Measurements from ENCODE around the gene EMB. TPM values are rescaled to one million over a fixed set of nuclear protein-coding genes. Genes with fewer than 3 reads are reported as not detected.
A peak's percentile ranks its signal among the peaks of the same experiment; 100 is the strongest.
"Not testable (repeated sequence)": the region's sequence is repeated elsewhere in the genome, so short reads cannot be mapped to it uniquely, and the experiment has no call there.

The EMB gene, protein sequence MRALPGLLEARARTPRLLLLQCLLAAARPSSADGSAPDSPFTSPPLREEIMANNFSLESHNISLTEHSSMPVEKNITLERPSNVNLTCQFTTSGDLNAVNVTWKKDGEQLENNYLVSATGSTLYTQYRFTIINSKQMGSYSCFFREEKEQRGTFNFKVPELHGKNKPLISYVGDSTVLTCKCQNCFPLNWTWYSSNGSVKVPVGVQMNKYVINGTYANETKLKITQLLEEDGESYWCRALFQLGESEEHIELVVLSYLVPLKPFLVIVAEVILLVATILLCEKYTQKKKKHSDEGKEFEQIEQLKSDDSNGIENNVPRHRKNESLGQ
- 100 to 1,000 TPM; 137 to 143 TPM for total RNA-seq

DNA sequence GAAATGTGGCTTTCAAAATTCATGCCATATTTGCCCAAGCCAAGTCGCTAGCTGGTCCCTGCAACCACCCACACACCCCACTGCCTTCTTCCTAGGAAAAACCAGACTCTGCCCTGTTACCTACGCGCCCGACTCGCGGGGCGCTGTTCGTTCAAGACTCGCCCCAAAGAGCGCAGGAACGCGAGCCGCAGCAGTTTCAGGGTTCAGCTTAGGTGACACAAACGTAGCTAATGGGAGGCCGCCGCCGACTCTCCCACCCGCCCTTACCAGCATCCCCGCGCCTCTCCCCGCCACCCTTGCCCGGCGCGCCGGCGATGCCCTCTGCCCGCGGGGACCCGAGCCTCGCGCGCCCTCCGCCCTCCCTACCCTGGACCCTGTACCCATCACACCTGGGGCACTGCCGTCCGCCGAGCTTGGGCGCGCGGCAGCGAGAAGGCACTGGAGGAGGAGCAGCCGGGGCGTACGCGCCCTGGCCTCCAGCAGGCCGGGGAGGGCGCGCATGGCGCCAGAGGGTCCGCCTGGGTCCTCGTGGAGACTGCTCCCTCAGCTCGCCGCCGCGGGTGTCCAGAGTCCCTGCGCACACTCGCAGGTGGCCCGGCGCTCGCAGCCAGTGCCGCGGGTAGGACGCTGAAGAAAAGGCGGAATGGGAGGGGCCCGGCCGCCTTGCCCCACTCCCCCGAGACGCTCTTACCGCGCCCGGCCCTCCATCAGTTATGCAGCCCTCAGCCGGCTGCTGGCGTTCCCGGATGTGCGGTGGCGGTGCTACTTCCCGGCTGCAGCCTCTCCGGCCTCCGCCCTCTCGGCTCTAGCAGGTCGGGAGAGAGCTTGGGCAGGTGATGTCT lies at the start of gene EMB:
Gene EMB (minus strand): TSS at position 638 of the 842 bp plus-strand sequence. CDS start 137 bp downstream, at position 501.
- peak within 1 kb of the TSS; percentile 96 for H3K27ac Mint-ChIP-seq
- POLR2A ChIA-PET: no interaction called here
- H3K9me3 Mint-ChIP-seq: no peaks in the 10 kb centered on the region
- peak; percentile 83 for DNase-seq
- H3K4me1 Mint-ChIP-seq: peaks cover 72% of the 10 kb centered on the region
- peaks cover 27% of the 10 kb centered on the region for H3K36me3 Mint-ChIP-seq (ENCODE audit: low read depth)
- peak within 1 kb of the TSS; percentile 98 for H3K4me3 Mint-ChIP-seq
- CTCF ChIA-PET: interaction anchor here (0.6 to 1.6 kb wide), 14 partner anchors 8 to 310 kb away, joined by 3 to 6 read pairs (median 4); no protein-coding TSS in a partner anchor
- H3K27me3 Mint-ChIP-seq: no peaks in the 10 kb centered on the region

DNA sequence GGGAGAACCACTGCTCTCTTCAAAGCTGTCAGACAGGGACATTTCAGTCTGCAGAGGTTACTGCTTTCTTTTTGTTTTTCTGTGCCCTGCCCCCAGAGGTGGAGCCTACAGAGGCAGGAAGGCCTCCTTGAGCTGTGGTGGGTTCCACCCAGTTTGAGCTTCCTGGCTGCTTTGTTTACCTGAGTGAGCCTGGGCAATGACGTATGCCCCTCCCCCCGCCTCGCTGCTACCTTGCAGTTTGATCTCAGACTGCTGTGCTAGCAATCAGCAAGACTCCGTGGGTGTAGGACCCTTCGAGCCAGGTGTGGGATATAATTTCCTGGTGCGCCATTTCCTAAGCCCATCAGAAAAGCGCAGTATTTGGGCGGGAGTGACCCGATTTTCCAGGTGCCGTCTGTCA lies 48.4 kb upstream of the EMB start:
- peak; percentile 21 for DNase-seq
- Mint-ChIP-seq H3K36me3 (ENCODE audit: low read depth) (peaks cover 24% of the 10 kb centered on the region), H3K9me3 (peaks cover 37% of the 10 kb centered on the region), H3K4me1 (peaks cover 30% of the 10 kb centered on the region)
- H3K27ac Mint-ChIP-seq, CTCF ChIA-PET, POLR2A ChIA-PET, H3K27me3 Mint-ChIP-seq, H3K4me3 Mint-ChIP-seq: not testable (repeated sequence)

DNA sequence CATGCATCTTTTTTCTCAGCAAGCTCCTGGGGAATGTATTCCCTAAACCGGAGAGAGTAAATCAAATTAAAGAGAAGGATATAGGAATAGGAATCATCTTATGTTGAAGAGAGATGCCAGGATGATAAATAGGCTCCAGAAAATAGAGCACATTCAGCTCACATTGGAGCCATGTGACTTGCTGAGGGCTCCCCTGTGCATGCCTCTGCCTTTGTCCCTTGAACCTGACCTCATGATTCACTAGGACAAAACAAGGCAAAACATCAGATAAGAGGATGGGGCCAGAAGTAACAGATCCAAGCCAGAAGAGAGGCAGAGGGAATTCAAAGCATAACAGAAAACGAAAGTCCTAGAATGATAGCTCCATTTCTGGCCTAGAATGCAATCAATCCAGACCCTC lies 37.7 kb upstream of the EMB start:
- H3K4me1 Mint-ChIP-seq: peaks cover 32% of the 10 kb centered on the region
- CTCF ChIA-PET, POLR2A ChIA-PET, H3K27ac Mint-ChIP-seq, H3K4me3 Mint-ChIP-seq, DNase-seq, H3K27me3 Mint-ChIP-seq: not testable (repeated sequence)
- H3K36me3 Mint-ChIP-seq (ENCODE audit: low read depth): peaks cover 14% of the 10 kb centered on the region
- H3K9me3 Mint-ChIP-seq: peaks cover 21% of the 10 kb centered on the region

DNA sequence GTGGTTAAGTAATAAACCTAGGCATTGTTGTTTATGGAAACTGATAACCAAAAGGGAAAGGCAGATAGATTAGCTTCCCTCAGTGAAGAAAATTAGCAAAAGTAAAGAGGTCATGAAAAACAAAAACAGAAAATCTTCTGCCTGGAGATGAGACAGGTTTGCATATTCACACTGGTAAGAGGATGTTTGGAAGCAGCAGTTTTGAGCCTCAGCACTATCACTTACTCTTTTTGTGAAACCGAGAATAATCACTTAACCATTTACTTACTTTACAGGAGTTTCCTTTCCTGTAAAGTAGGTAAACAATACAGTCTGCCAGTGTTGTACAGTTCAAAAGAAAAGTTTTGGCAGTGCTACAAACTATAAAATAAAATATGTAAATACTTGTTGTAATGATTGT lies 35.5 kb upstream of the EMB start:
- Mint-ChIP-seq H3K36me3 (ENCODE audit: low read depth) (peaks cover 18% of the 10 kb centered on the region), H3K27me3 (no peaks in the 10 kb centered on the region), H3K4me3 (no peak overlapping the region), H3K27ac (no peak overlapping the region), H3K4me1 (peaks cover 32% of the 10 kb centered on the region), H3K9me3 (peaks cover 21% of the 10 kb centered on the region)
- DNase-seq: no peak
- ChIA-PET CTCF (no interaction called here), POLR2A (no interaction called here)

DNA sequence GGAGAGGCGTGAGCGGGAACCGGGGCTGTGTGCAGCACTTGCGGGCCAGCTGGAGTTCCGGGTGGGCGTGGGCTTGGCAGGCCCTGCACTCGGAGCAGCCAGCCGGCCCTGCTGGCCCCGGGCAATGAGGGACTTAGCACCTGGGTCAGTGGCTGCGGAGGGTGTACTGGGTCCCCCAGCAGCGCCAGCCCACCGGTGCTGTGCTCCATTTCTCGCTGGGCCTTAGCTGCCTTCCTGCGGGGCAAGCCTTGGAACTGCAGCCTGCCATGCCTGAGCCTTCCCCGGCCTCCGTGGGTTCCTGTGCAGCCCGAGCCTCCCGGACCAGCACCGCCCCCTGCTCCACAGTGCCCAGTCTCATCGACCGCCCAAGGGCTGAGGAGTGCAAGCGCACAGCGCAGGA lies 23.9 kb upstream of the EMB start:
- H3K4me3 Mint-ChIP-seq; H3K27me3 Mint-ChIP-seq; H3K36me3 Mint-ChIP-seq (ENCODE audit: low read depth); POLR2A ChIA-PET; H3K4me1 Mint-ChIP-seq; DNase-seq; H3K27ac Mint-ChIP-seq; CTCF ChIA-PET: not testable (repeated sequence)
- H3K9me3 Mint-ChIP-seq: peaks cover 18% of the 10 kb centered on the region

DNA sequence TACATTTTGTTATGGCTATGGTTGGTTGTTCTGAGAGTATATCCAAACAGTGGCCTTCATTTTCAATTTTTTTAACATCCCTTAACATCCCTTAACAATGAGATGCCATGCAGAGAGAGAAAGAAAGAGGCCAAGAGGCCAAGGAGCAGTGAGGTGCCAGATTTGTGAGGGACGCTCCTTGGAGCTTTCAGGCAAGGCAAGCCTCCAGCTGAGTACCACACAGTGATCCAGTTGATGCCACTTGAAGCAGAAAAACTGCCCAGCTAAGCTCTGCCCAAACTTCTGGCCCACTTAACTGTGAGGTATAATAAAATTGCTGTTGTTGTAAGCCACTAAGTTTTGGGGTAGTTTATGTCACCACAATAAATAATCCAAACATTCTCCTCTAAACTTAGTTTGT lies 22.6 kb upstream of the EMB start:
- no peak overlapping the region for H3K4me3 Mint-ChIP-seq
- H3K9me3 Mint-ChIP-seq: peaks cover 16% of the 10 kb centered on the region
- no peak overlapping the region for H3K27ac Mint-ChIP-seq
- DNase-seq: no peak
- ChIA-PET POLR2A (no interaction called here), CTCF (no interaction called here)
- H3K27me3 Mint-ChIP-seq: no peaks in the 10 kb centered on the region
- peaks cover 5% of the 10 kb centered on the region for H3K4me1 Mint-ChIP-seq
- peaks cover 10% of the 10 kb centered on the region for H3K36me3 Mint-ChIP-seq (ENCODE audit: low read depth)

DNA sequence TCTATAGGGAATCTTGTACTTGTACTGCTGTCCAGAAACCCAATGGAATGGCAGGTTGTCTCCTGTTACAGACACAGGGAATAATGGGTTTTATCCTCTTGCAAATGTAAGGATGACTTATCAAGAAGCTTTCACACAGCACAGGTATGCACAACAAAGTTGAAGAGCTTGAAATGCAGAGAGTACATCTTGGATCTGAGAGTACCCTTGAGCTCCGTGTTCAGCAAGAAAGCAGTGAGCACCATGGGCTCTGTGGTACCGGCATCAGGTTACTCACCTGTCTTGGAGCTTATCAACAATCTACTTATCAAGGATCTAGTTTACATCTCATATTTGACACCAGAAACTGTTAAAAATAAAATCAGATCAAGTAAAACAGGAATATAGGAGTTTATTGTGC lies 22.0 kb upstream of the EMB start:
- CTCF ChIA-PET: interaction anchor here (1.2 to 1.7 kb wide), 2 partner anchors 15 to 39 kb away, joined by 3 to 4 read pairs; no protein-coding TSS in a partner anchor
- H3K27me3 Mint-ChIP-seq: no peaks in the 10 kb centered on the region

DNA sequence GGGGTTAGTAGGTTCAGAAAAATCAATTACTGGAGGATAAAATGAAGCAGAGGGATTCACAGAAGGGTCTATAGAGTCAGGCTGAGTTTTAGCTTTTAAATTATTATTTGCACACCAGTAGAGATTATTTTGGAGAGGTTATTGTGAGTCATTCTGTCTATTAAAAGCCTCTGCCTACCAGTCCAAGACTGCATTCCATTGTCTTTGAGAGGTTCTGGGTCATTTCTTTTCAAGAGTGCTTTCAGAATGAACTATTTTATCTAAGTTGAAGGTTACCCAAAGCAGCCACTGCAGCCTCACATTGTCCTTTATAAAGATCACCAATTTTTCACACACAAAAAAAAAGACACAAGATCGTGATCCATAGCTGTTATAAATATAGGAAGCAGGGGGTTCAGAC lies 21.5 kb upstream of the EMB start:
- H3K36me3 Mint-ChIP-seq (ENCODE audit: low read depth); POLR2A ChIA-PET; H3K27ac Mint-ChIP-seq; H3K27me3 Mint-ChIP-seq; DNase-seq; H3K4me3 Mint-ChIP-seq: not testable (repeated sequence)
- Mint-ChIP-seq H3K4me1 (peaks cover 16% of the 10 kb centered on the region), H3K9me3 (peaks cover 13% of the 10 kb centered on the region)
- CTCF ChIA-PET: interaction anchor here (1.2 to 1.7 kb wide), 2 partner anchors 15 to 39 kb away, joined by 3 to 4 read pairs; no protein-coding TSS in a partner anchor

More for the DNA sequence above, 22.0 kb upstream of the EMB start:
- Mint-ChIP-seq H3K4me1 (peaks cover 12% of the 10 kb centered on the region), H3K9me3 (peaks cover 10% of the 10 kb centered on the region), H3K36me3 (ENCODE audit: low read depth) (peaks cover 6% of the 10 kb centered on the region), H3K4me3 (no peak overlapping the region), H3K27ac (no peak overlapping the region)
- DNase-seq: no peak
- POLR2A ChIA-PET: no interaction called here

DNA sequence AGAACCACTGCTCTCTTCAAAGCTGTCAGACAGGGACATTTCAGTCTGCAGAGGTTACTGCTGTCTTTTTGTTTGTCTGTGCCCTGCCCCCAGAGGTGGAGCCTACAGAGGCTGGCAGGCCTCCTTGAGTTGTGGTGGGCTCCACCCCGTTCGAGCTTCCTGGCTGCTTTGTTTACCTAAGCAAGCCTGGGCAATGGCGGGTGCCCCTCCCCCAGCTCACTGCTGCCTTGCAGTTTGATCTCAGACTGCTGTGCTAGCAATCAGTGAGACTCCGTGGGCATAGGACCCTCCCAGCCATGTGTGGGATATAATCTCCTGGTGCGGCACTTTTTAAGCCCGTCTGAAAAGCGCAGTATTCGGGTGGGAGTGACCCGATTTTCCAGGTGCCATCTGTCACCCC lies 17.3 kb upstream of the EMB start:
- POLR2A ChIA-PET, H3K4me3 Mint-ChIP-seq, H3K27me3 Mint-ChIP-seq: not testable (repeated sequence)
- peaks cover 41% of the 10 kb centered on the region for H3K36me3 Mint-ChIP-seq (ENCODE audit: low read depth)
- peak; percentile 66 for DNase-seq
- CTCF ChIA-PET: interaction anchor here (1.3 kb wide), 1 partner anchor 10 kb away, joined by 3 read pairs; no protein-coding TSS in a partner anchor
- peak overlapping the region; percentile 71 for H3K27ac Mint-ChIP-seq
- H3K4me1 Mint-ChIP-seq: peaks cover 21% of the 10 kb centered on the region
- peaks cover 38% of the 10 kb centered on the region for H3K9me3 Mint-ChIP-seq

DNA sequence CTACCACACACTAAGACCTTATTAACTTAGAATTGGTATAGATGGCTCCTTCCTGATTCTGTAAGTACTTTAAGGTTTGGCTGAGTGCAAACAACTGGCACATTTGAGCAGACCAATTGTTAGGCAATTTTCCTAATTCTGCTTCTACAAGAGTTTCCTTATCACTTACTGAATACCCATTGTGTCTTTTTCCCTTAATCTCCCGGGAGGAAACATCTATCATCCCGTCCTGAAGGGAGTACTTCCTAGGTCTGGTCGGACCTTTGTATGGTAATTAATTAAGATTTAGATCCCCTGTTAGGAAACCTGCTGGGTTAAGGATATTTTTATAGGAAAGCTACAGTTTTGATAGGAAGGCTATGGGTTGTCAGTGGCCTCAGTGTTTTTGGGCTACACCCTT lies 8.2 kb upstream of the EMB start:
- DNase-seq, H3K4me3 Mint-ChIP-seq, H3K27ac Mint-ChIP-seq, H3K27me3 Mint-ChIP-seq, CTCF ChIA-PET: not testable (repeated sequence)
- Mint-ChIP-seq H3K9me3 (peaks cover 39% of the 10 kb centered on the region), H3K36me3 (ENCODE audit: low read depth) (peaks cover 31% of the 10 kb centered on the region), H3K4me1 (peaks cover 35% of the 10 kb centered on the region)
- POLR2A ChIA-PET: interaction anchor here (0.6 kb wide), 1 partner anchor 217 kb away, joined by 3 read pairs; the partner anchor contains the start of gene PARP8

DNA sequence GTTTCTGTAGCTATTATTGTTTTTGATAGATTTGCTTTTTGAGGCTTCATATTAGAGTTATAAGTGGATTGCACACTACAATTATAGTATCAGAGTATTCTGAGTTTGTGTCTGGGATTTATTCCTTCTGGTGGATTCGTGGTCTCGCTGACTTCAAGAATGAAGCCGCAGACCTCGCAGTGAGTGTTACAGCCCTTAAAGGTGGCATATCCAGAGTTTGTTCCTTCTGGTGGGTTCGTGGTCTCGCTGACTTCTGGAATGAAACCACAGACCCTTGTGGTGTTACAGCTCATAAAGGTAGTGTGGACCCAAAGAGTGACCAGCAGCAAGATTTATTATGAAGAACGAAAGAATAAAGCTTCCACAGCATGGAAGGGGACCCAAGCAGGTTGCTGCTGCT lies 6.9 kb upstream of the EMB start:
- peaks cover 24% of the 10 kb centered on the region for H3K36me3 Mint-ChIP-seq (ENCODE audit: low read depth)
- H3K4me3 Mint-ChIP-seq: no peak overlapping the region
- H3K27me3 Mint-ChIP-seq: no peaks in the 10 kb centered on the region
- no peak for DNase-seq
- H3K27ac Mint-ChIP-seq: no peak overlapping the region
- peaks cover 32% of the 10 kb centered on the region for H3K9me3 Mint-ChIP-seq
- peaks cover 42% of the 10 kb centered on the region for H3K4me1 Mint-ChIP-seq
- ChIA-PET CTCF (interaction anchor here (1.4 to 2.0 kb wide), 2 partner anchors 10 to 15 kb away, joined by 3 to 4 read pairs; no protein-coding TSS in a partner anchor), POLR2A (no interaction called here)

DNA sequence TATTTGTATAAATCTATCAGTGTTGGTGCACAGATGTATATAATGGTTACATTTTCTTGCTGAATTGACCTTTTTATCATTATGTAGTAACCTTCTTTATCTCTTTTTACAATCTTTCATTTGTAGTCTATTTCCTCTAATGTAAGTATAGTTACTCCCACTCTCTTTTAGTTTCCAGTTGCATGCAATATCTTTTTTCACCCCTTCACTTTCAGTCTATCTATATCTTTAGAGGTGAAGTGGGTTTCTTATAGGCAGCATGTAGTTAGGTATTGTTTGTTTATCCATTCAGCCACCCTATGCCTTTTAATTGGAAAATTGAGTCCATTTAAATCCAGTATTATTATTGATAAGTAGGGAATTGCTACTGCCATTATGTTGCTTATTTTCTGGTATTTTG lies 6.1 kb upstream of the EMB start:
- no peaks in the 10 kb centered on the region for H3K27me3 Mint-ChIP-seq
- DNase-seq: no peak
- CTCF ChIA-PET: interaction anchor here (2.0 kb wide), 1 partner anchor 15 kb away, joined by 4 read pairs; no protein-coding TSS in a partner anchor
- H3K9me3 Mint-ChIP-seq: peaks cover 29% of the 10 kb centered on the region
- POLR2A ChIA-PET: no interaction called here
- H3K27ac Mint-ChIP-seq: no peak overlapping the region
- H3K36me3 Mint-ChIP-seq (ENCODE audit: low read depth): peaks cover 22% of the 10 kb centered on the region
- peaks cover 49% of the 10 kb centered on the region for H3K4me1 Mint-ChIP-seq
- H3K4me3 Mint-ChIP-seq: no peak overlapping the region

Measured in activated CD4-positive, alpha-beta T cell treated with anti-CD3 and anti-CD28 coated beads, Interleukin-2, amount 10 ng/mL, durations not matched to agents 7 days and 5 days (primary cell).